Right lobe of liver (tissue), 4 donors: ENCODE measurements around the gene COPB1.

Experiments
- POLR2A ChIP-seq: fragments of 450-650 bp; IDR thresholded peaks from one replicate; pipeline ENCODE4 v1.6.1; 2017; ENCODE audit warnings: antibody characterized with exemption, mild to moderate bottlenecking
- TF ChIP-seq, protein P1 (sequence below), 4 donors: fragments of 200-600 bp in 3 of 4; fragments of 450-650 bp in 1 of 4; IDR thresholded peaks; one replicate each; pipeline versions ENCODE4 v1.5.1 to v1.8.0; 2016 to 2022; ENCODE audit warnings: antibody characterized with exemption in 4 of 4, mild to moderate bottlenecking in 2 of 4
- donor health status: DM: no; HTN: no; CAD: no.
- donor health status: DM: no; HTN: no; CAD: no.
- donor health status: DM: no; HTN: yes; CAD: no.

DNA sequence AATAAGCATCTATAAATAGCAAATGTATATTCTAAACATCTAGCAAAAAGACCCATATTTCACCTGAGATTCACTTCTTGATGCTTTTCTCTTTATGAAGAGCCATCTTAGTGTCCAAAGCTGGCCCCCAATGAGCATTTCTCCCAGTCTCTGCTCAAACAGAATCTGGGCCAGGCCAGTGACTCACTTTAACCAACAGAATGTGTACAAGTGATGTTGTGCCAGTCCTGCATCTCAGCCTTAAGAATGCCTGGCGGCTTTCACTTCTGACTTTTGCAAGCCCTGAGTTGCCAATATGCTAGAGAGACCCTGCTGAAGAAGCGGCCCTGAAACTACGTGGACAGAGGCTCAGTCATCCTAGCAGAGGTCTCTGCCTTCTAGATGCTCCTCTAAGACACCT is 6.9 kb upstream of the COPB1 start:
- TF ChIP-seq, protein P1, sequence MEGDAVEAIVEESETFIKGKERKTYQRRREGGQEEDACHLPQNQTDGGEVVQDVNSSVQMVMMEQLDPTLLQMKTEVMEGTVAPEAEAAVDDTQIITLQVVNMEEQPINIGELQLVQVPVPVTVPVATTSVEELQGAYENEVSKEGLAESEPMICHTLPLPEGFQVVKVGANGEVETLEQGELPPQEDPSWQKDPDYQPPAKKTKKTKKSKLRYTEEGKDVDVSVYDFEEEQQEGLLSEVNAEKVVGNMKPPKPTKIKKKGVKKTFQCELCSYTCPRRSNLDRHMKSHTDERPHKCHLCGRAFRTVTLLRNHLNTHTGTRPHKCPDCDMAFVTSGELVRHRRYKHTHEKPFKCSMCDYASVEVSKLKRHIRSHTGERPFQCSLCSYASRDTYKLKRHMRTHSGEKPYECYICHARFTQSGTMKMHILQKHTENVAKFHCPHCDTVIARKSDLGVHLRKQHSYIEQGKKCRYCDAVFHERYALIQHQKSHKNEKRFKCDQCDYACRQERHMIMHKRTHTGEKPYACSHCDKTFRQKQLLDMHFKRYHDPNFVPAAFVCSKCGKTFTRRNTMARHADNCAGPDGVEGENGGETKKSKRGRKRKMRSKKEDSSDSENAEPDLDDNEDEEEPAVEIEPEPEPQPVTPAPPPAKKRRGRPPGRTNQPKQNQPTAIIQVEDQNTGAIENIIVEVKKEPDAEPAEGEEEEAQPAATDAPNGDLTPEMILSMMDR (IDR thresholded peaks at IDR 0.05), result no peak
- TF ChIP-seq POLR2A, result no peak
